GM21367 (cell line): Measurements from ENCODE around the gene CAMSAP2.

Experiments
- ATAC-seq: cut with Tn5 transposase; IDR thresholded peaks from one replicate; pipeline ENCODE4 v1.9.1; 2021; ENCODE audit not compliant: unreplicated experiment

CAMSAP2 gene

DNA sequence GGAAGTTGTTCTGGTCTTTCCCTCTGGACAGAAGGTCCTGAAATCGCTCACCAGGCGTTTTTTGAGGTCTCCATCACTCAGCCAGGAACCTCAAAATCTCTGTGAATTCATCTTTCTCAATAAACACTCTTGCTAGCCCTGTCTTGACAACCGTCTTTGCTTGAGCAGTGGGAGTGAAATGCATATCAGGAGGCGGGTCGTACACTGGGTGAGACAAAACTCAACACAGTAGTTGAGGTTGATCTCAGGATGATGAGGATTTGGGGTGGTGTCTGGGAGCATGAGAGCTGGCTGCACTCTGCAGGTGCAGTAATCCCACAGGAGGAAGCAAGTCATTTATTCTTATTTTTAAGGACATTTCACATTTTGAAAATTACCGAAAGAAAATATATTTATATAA lies 136.0 kb downstream of the CAMSAP2 start:
- ATAC-seq: no peak

DNA sequence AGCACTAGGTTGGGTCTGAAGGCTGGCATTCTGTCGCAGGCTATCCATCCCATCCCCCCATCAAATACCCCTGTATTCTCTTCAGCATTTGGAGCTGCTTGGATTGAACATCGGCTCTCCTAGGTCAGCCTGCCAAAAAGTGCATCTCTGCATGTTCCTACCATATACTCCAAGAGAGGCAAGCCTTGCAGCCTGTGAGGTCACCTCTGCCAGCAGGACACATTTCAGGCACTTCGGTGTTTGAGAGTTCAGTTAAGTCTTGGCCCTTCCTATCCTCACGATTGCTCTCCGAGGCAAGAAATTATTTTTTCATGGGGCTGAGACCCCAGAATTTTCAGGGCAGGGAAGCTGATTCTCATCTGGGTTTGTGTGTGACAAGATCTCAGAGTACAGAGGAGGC lies 136.7 kb downstream of the CAMSAP2 start:
- no peak for ATAC-seq

- ATAC-seq: no peak
Measured at GRCh38 chr1:200877010-200877409, 138.3 kb downstream of the CAMSAP2 start.

GRCh38 chr1:200877839-200878551 lies 139.3 kb downstream of the CAMSAP2 start:
- peak; percentile 66 for ATAC-seq

- peak; percentile 59 for ATAC-seq
Measured at GRCh38 chr1:200880212-200880611, 141.5 kb downstream of the CAMSAP2 start.

- ATAC-seq: no peak
Measured at GRCh38 chr1:200883118-200883517, 144.4 kb downstream of the CAMSAP2 start.

GRCh38 chr1:200885623-200886402 lies 147.1 kb downstream of the CAMSAP2 start:
- no peak for ATAC-seq

DNA sequence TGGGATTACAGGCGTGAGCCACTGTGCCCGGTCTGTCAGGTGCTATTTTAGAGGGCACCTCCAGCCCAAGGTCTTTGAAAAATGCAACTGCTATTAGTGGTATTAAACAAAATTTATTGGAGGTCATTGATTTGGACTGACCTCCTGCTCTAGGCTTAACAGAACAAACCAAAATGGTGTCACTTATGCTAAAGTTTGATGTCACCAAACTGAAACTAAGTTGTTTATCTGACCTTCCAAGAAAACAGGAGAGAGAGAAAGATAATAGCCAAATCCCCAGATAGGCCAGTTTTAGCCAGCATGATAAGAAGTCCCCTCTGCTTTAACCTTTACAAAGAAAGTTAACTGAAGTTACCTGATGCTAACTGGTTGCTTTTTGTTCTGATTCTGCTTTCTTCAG lies 147.9 kb downstream of the CAMSAP2 start:
- no peak for ATAC-seq

GRCh38 chr1:200887036-200887435 lies 148.3 kb downstream of the CAMSAP2 start:
- ATAC-seq: no peak

DNA sequence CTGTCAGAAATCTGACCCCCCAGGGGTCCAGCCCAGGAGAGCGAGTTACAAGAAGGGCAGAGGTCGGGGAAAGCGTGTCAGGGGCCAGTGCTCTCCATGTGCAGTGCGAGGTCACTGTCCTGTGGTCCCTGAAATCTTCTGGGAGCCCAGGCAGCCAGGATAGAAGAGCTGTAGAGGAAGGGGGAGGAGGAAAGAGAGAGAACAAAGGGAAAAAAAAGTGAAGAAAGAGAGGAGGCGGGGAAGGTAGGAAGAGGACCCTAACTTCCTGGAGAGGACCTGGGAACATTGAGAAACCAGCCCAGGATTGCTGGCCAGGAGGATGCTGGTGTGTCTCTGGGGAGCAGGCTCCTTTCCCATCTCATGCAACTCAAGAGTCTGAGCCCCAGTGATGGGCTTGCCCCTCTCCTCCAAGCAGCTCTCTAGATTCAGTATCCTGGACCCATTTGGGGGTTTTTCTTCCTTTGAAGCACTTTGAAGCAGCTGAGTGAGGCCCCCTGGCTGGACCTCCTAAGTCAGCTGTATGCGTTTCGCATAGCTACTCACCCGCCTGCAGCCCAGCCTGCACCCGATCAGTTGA lies 149.2 kb downstream of the CAMSAP2 start:
- no peak for ATAC-seq

DNA sequence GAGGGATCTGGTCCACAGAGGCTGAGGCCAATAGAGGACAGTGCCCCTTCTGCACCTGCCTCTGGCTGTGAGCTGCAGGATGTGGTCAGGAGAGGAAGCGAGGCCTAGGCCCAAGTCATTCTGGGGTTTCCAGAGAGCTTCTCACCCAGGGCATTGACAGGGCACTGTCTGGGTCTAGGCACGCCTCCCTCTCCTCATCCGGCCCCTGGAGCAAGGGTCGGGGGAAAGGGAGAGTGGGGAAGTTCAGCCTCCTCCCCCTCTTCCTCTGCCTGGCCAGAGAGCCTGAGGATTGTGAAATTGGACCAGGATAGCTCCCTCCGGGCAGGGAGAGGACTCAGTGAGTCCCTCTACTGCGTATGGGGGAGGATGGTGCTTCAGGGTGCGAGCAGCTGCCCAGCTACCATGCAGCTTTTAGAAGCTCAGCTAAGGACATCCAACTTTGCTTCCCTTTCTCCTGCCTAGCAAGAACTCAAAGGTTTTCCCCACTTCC lies 149.7 kb downstream of the CAMSAP2 start:
- peak; percentile 92 for ATAC-seq

GRCh38 chr1:200889571-200889970 lies 150.9 kb downstream of the CAMSAP2 start:
- ATAC-seq: no peak

GRCh38 chr1:200890027-200890426 lies 151.3 kb downstream of the CAMSAP2 start:
- no peak for ATAC-seq

- no peak for ATAC-seq
Measured at GRCh38 chr1:200890818-200891773, 152.4 kb downstream of the CAMSAP2 start.

- no peak for ATAC-seq
Measured at GRCh38 chr1:200891774-200892157, 153.1 kb downstream of the CAMSAP2 start.

DNA sequence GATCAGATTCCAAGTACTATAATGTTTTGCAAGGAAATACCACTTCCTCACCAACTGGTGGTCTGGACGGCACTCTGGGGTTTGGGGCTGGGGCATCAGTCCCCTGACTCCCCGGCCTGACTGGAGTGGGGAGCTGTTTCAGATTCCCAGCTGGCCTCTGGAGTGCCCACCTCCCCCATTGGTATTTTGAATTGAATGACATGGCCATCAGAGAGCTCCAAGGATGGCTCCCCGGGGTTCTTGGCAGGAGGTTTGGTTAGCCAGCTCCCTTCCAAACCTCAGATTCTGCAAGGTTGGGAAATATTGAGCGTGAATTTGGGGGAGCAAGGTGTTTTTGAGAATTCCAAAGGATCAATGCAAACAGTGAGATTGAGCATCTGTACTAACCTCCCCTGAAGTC lies 153.9 kb downstream of the CAMSAP2 start:
- no peak for ATAC-seq

- ATAC-seq: no peak
Measured at GRCh38 chr1:200892958-200893357, 154.3 kb downstream of the CAMSAP2 start.

DNA sequence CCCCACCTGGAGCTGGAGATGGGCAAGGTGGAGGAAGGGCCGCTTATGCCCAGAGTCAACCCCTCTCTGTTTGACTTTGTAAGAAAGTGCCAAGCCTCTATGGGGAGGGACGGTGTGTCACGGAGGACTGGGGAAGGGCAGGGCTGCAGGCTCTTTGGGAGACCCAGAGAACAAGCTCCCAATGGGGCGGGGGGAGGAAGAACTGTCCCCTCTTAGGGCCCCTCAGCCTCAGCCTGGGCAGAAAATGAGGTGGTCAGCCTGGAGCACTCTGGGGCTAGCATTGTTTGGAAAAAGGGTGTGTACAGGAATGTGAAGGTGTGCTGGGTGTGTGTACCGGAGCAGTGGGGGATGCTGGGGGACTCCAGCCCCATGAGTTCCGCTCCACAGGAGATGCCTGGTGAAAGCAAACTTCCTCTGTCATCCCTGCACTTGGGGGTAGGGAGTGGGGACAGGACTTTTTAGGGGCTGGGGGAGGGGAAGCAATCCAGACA lies 154.8 kb downstream of the CAMSAP2 start:
- ATAC-seq: no peak

DNA sequence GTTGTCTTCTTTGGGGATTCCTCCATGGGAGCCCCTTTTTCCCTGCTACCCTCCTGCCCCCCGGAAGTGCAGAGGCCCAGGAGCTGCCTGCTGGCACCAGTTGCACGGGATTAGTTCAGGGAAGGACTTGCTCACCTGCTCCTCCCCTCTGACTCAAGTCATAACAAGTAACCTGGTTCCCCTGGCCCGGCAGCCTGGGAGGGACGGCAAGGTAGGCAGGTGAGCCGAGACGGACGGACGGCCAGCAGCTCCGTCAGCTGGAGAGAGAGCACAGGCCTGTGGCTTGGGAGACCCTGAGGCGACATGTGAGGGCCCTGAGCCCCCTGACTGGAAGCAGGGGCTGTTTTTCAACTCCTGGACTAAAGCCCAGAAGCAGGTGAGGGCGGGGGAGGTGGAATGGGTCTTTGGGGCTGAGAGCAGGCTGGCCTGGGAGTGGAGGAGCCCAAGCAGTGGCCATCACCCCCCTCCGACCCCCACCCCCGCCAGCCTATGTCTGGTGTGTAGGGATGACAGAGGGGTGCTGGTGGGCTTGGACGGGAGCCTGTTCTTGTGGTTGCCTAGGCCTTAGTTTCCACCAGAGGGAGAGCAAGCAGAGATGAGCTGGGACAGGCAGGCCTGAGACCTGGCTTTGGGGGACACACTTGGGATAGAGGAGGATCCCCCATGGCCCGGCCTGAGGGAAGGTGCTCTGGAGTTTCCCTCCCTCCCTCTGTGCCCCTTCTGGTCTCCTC lies 156.2 kb downstream of the CAMSAP2 start, which contains the start of gene INAVA:
INAVA (plus strand) TSS at position 189 of the 731 bp plus-strand sequence. CDS start 3,501 bp downstream, outside the sequence.
- ATAC-seq: no peak

GRCh38 chr1:200895443-200895789 lies 156.7 kb downstream of the CAMSAP2 start:
- ATAC-seq: no peak
